ENCODE measurements around the gene CAP2.

Gene CAP2

GRCh38 chr6:17477356-17477755 is 84.0 kb downstream of the CAP2 start:
- no peak for DNase-seq

- no peak for DNase-seq
Measured at GRCh38 chr6:17478223-17478907, 85.0 kb downstream of the CAP2 start.

- no peak for DNase-seq
Measured at GRCh38 chr6:17478946-17479345, 85.6 kb downstream of the CAP2 start.

- DNase-seq = no peak
Measured at GRCh38 chr6:17480476-17480875, 87.1 kb downstream of the CAP2 start.

GRCh38 chr6:17482711-17483110 is 89.3 kb downstream of the CAP2 start:
- no peak for DNase-seq

GRCh38 chr6:17483391-17484016 is 90.1 kb downstream of the CAP2 start:
- no peak for DNase-seq

GRCh38 chr6:17484201-17484849 is 90.9 kb downstream of the CAP2 start:
- no peak for DNase-seq

- no peak for DNase-seq
Measured at GRCh38 chr6:17485181-17485580, 91.8 kb downstream of the CAP2 start.

- DNase-seq = no peak
Measured at GRCh38 chr6:17485946-17486345, 92.6 kb downstream of the CAP2 start.

- no peak for DNase-seq
Measured at GRCh38 chr6:17486680-17487079, 93.3 kb downstream of the CAP2 start.

GRCh38 chr6:17490724-17491123 is 97.3 kb downstream of the CAP2 start:
- DNase-seq = no peak

- DNase-seq = no peak
Measured at GRCh38 chr6:17491416-17492142, 98.2 kb downstream of the CAP2 start.

GRCh38 chr6:17492350-17492749 is 99.0 kb downstream of the CAP2 start:
- no peak for DNase-seq

- DNase-seq = no peak
Measured at GRCh38 chr6:17493286-17493685, 99.9 kb downstream of the CAP2 start.

- no peak for DNase-seq
Measured at GRCh38 chr6:17494177-17494576, 100.8 kb downstream of the CAP2 start.

GRCh38 chr6:17494919-17495318 is 101.5 kb downstream of the CAP2 start:
- no peak for DNase-seq

- no peak for DNase-seq
Measured at GRCh38 chr6:17497535-17498095, 104.2 kb downstream of the CAP2 start.

- no peak for DNase-seq
Measured at GRCh38 chr6:17501442-17501841, 108.0 kb downstream of the CAP2 start.

GRCh38 chr6:17501982-17502704 is 108.7 kb downstream of the CAP2 start:
- no peak for DNase-seq

- no peak for DNase-seq
Measured at GRCh38 chr6:17503051-17503450, 109.7 kb downstream of the CAP2 start.

- DNase-seq = no peak
Measured at GRCh38 chr6:17504005-17504404, 110.6 kb downstream of the CAP2 start.

GRCh38 chr6:17505062-17505476 is 111.7 kb downstream of the CAP2 start:
- DNase-seq = no peak

All from CD4-positive, alpha-beta T cell treated with Interleukin-17A for 1 hour (primary cell).